Body of pancreas (tissue), 4 donors: ENCODE results near the gene HAPLN3. TPM values are rescaled to one million over a fixed set of nuclear protein-coding genes. Genes with fewer than 3 reads are reported as not detected.

Experiments
- ATAC-seq: fragments of 150-250 bp; one replicate; pipeline ENCODE4 v1.9.1; 2016
- DNase-seq, 4 donors: peaks; one replicate each; pipeline ENCODE4 v3.0.0-alpha.2; 2019
- H3K27ac ChIP-seq, 4 donors: fragments of 200-600 bp; sonication (generic); 1 replicate in 3 of 4; 2 replicates in 1 of 4; pipeline versions ENCODE4 v1.5.1 to v1.6.1; 2016 to 2019; ENCODE audit warnings: mild to moderate bottlenecking in 1 of 4, mixed read lengths in 1 of 4, moderate library complexity in 1 of 4
- H3K27me3 ChIP-seq, 2 donors: fragments of 200-600 bp; sonication (generic); one replicate each; pipeline ENCODE4 v1.6.0; 2016; ENCODE audit warnings: mild to moderate bottlenecking in 1 of 2
- H3K36me3 ChIP-seq, 2 donors: fragments of 200-600 bp; sonication (generic); replicated peaks in 1 of 2; 2 replicates each; pipeline ENCODE4 v1.5.1; 2016; ENCODE audit warnings: low read depth in 2 of 2; ENCODE audit not compliant: insufficient read depth in 1 of 2
- H3K4me1 ChIP-seq: fragments of 200-600 bp; sonication (generic); one replicate; pipeline ENCODE4 v1.6.0; 2016
- H3K4me3 ChIP-seq, 2 donors: fragments of 200-600 bp; sonication (generic); 1 replicate in 1 of 2; 2 replicates in 1 of 2; pipeline ENCODE4 v1.5.1; 2016 to 2019
- H3K9me3 ChIP-seq, 3 donors: fragments of 200-600 bp; sonication (generic); 1 replicate in 2 of 3; 2 replicates in 1 of 3; pipeline ENCODE4 v1.5.1; 2016
- CTCF ChIP-seq, 7 experiments: fragments of 450-650 bp in 4 of 7; fragments of 200-600 bp in 3 of 7; sonication (generic) in 3 of 7; IDR thresholded peaks; one replicate each; pipeline ENCODE4 v1.5.1; 2016 to 2019; ENCODE audit warnings: antibody characterized with exemption in 7 of 7
- POLR2A ChIP-seq, 3 donors: fragments of 450-650 bp; IDR thresholded peaks; one replicate each; pipeline ENCODE4 v1.6.1; 2016; ENCODE audit warnings: antibody characterized with exemption in 3 of 3, mild to moderate bottlenecking in 2 of 3
- whole genome bisulfite sequencing, 2 donors: methylation state at CpG; one replicate each; pipeline ENCODE4 v1.1.5; 2017; 5-methylcytosine and 5-hydroxymethylcytosine counted together
- intact Hi-C: fragments of 100-400 bp; cut with DNase I; formaldehyde crosslinking; loops from one replicate; pipeline ENCODE4 v1.15.1; 2023
- total RNA-seq, 2 donors: library from RNA; depleted of rRNA; stranded (reverse); fragments of >200 nt; gene quantifications; one replicate each; pipeline ENCODE4 v1.1.0, GENCODE V29; 2016

The HAPLN3 gene
- total RNA-seq, 2 donors from 2014 or later: 1.0 to 8.9 TPM

- Histone ChIP-seq H3K9me3 (no peaks in the 10 kb centered on the region), H3K27ac (no peak overlapping the region), H3K36me3 (no peaks in the 10 kb centered on the region), H3K27me3 (peaks cover 0 to 17% of the 10 kb centered on the region in 2 donors), H3K4me1 (peaks cover 27% of the 10 kb centered on the region), H3K4me3 (no peak overlapping the region)
- TF ChIP-seq CTCF (IDR thresholded peaks at IDR 0.05): no peak
- no peak for TF ChIP-seq POLR2A (IDR thresholded peaks at IDR 0.05)
- intact Hi-C loops: no loop called here
- DNase-seq: no peak
- WGBS, 2 donors: 59 to 100% methylated on average over 1 to 8 of the region's 8 CpGs
- ATAC-seq: no peak
These were observed 1.8 kb upstream of the HAPLN3 start for GRCh38 chr15:88897142-88897455.

GRCh38 chr15:88896333-88897033 is 1.1 kb upstream of the HAPLN3 start:
- Histone ChIP-seq H3K27ac (no peak overlapping the region), H3K4me1 (peaks cover 27% of the 10 kb centered on the region), H3K9me3 (no peaks in the 10 kb centered on the region), H3K36me3 (no peaks in the 10 kb centered on the region), H3K4me3 (no peak overlapping the region), H3K27me3 (peaks cover 0 to 17% of the 10 kb centered on the region in 2 donors)
- TF ChIP-seq CTCF (IDR thresholded peaks at IDR 0.05) (no peak), POLR2A (IDR thresholded peaks at IDR 0.05) (no peak)
- no peak for DNase-seq
- 68 to 77% methylated on average over 8 of the region's 8 CpGs for WGBS, 2 donors
- intact Hi-C loops: no loop called here
- ATAC-seq: no peak

- ATAC-seq: peak; percentile 51
- TF ChIP-seq CTCF (IDR thresholded peaks at IDR 0.05) (peak; percentile 26 to 55 (median 47)), POLR2A (IDR thresholded peaks at IDR 0.05) (no peak)
- Histone ChIP-seq H3K9me3 (no peaks in the 10 kb centered on the region), H3K4me3 (no peak overlapping the region), H3K27me3 (peaks cover 0 to 17% of the 10 kb centered on the region in 2 donors), H3K27ac (no peak overlapping the region), H3K4me1 (peaks cover 27% of the 10 kb centered on the region), H3K36me3 (no peaks in the 10 kb centered on the region)
- WGBS, 2 donors: 0 to 2% methylated on average over 4 to 23 of the region's 23 CpGs
- intact Hi-C loops: no loop called here
- peak; percentile 50 to 69 (median 64) for DNase-seq
These were observed 961 bp downstream of the HAPLN3 start for GRCh38 chr15:88894348-88894818.

- no peaks in the 10 kb centered on the region for H3K36me3 ChIP-seq
- intact Hi-C loops: no loop called here
These were observed 3.6 kb downstream of the HAPLN3 start for GRCh38 chr15:88891540-88892254.

More at GRCh38 chr15:88891540-88892254, 3.6 kb downstream of the HAPLN3 start:
- 62 to 68% methylated on average over 7 of the region's 7 CpGs for WGBS, 2 donors
- no peaks in the 10 kb centered on the region for H3K9me3 ChIP-seq
- H3K4me1 ChIP-seq: peaks cover 17% of the 10 kb centered on the region
- TF ChIP-seq CTCF (IDR thresholded peaks at IDR 0.05): no peak
- TF ChIP-seq POLR2A (IDR thresholded peaks at IDR 0.05): no peak
- no peak overlapping the region for H3K27ac ChIP-seq
- peaks cover 0 to 17% of the 10 kb centered on the region in 2 donors for H3K27me3 ChIP-seq
- no peak for ATAC-seq
- DNase-seq: no peak
- H3K4me3 ChIP-seq: no peak overlapping the region
